OCI-LY1 (cell line): ENCODE results near the gene CRMP1.

Source experiments
- H2AFZ ChIP-seq: fragments of 200-600 bp; sonication (generic), shearing (Covaris generic); 2 replicates; pipeline ENCODE4 v1.6.0; 2014; ENCODE audit warnings: antibody characterized with exemption, mild to moderate bottlenecking, low read length
- H3F3A ChIP-seq: fragments of 200-600 bp; sonication (generic), shearing (Covaris generic); 2 replicates; pipeline ENCODE4 v1.6.0; 2014; ENCODE audit warnings: mild to moderate bottlenecking, antibody characterized with exemption, low read length, moderate library complexity; ENCODE audit not compliant: insufficient read depth
- H3K27ac ChIP-seq: fragments of 200-600 bp; sonication (generic); 2 replicates; pipeline ENCODE4 v1.5.1; 2014; ENCODE audit warnings: low read length, mixed run types, mild to moderate bottlenecking, low read depth; ENCODE audit not compliant: poor library complexity, severe bottlenecking
- H3K27me3 ChIP-seq: fragments of 200-600 bp; sonication (generic); 2 replicates; pipeline ENCODE4 v1.6.0; 2014; ENCODE audit warnings: antibody characterized with exemption, mild to moderate bottlenecking, low read length, moderate library complexity; ENCODE audit not compliant: insufficient read depth
- H3K36me3 ChIP-seq: fragments of 200-600 bp; sonication (generic); 2 replicates; pipeline ENCODE4 v1.6.1; 2014; ENCODE audit warnings: mild to moderate bottlenecking, antibody characterized with exemption, low read length, moderate library complexity, mixed read lengths; ENCODE audit not compliant: insufficient read depth
- H3K4me1 ChIP-seq: fragments of 200-600 bp; sonication (generic); 2 replicates; pipeline ENCODE4 v1.5.1; 2014; ENCODE audit warnings: mild to moderate bottlenecking, low read length, moderate library complexity; ENCODE audit not compliant: insufficient read depth, severe bottlenecking
- H3K4me2 ChIP-seq: fragments of 200-600 bp; sonication (generic), shearing (Covaris generic); 2 replicates; pipeline ENCODE4 v1.6.1; 2014; ENCODE audit warnings: low read length
- H3K4me3 ChIP-seq: fragments of 200-600 bp; sonication (generic); 2 replicates; pipeline ENCODE4 v1.5.1; 2014; ENCODE audit warnings: low read length, low read depth, mild to moderate bottlenecking, mixed read lengths; ENCODE audit not compliant: poor library complexity, severe bottlenecking
- H3K79me2 ChIP-seq: fragments of 200-600 bp; shearing (Covaris generic); 2 replicates; pipeline ENCODE4 v1.6.1; 2016; ENCODE audit warnings: mixed run types, low read length, mixed read lengths; ENCODE audit not compliant: insufficient read depth
- H3K9ac ChIP-seq: fragments of 200-600 bp; sonication (generic), shearing (Covaris generic); 2 replicates; pipeline ENCODE4 v1.6.1; 2014; ENCODE audit warnings: mild to moderate bottlenecking, low read length, mixed read lengths
- H3K9me2 ChIP-seq: fragments of 200-600 bp; sonication (generic), shearing (Covaris generic); 2 replicates; pipeline ENCODE4 v1.6.1; 2014; ENCODE audit warnings: low read depth, mild to moderate bottlenecking, low read length, mixed read lengths
- H3K9me3 ChIP-seq: fragments of 200-600 bp; shearing (Covaris generic); 2 replicates; pipeline ENCODE4 v1.6.1; 2014; ENCODE audit warnings: low read length, mixed read lengths
- H4K20me1 ChIP-seq: fragments of 200-600 bp; sonication (generic), shearing (Covaris generic); 2 replicates; pipeline ENCODE4 v1.6.0; 2016; ENCODE audit warnings: mild to moderate bottlenecking, low read length; ENCODE audit not compliant: insufficient read depth
- EZH2 ChIP-seq: fragments of 200-600 bp; sonication (generic), shearing (Covaris generic); IDR thresholded peaks from 2 replicates; pipeline ENCODE4 v1.8.0; 2017; ENCODE audit warnings: borderline replicate concordance, mixed run types, mild to moderate bottlenecking, antibody characterized with exemption, low read length, moderate library complexity, mixed read lengths
- TF ChIP-seq, protein P1 (sequence below): fragments of 200-600 bp; sonication (generic), shearing (Covaris generic); IDR thresholded peaks from 2 replicates; pipeline ENCODE4 v1.5.1; 2017; ENCODE audit warnings: mild to moderate bottlenecking, antibody characterized with exemption, low read length, moderate library complexity, mixed read lengths

CRMP1 gene

DNA sequence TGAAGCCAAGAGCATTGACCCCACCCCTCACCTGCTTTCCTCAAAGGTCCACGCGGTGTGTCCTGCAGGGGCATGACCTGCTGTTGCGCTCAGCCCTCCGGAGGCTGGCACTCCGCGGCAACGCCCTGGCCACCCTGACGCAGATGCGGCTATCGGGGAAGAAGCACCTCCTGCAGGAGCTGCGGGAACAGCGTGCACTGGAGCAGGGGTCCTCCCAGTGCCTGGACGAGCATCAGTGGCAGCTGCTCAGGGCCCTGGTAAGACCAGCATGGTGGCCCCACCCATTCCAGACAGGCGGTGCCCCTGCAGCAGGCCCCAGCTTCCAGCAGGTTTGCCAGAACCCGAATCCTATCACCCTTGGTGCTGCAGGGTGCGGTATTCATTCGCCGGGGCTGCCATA is 95.9 kb downstream of the CRMP1 start:
- Histone ChIP-seq H4K20me1 (no peaks in the 10 kb centered on the region), H2AFZ (no peak overlapping the region)
- TF ChIP-seq EZH2: no peak
- TF ChIP-seq, protein P1, sequence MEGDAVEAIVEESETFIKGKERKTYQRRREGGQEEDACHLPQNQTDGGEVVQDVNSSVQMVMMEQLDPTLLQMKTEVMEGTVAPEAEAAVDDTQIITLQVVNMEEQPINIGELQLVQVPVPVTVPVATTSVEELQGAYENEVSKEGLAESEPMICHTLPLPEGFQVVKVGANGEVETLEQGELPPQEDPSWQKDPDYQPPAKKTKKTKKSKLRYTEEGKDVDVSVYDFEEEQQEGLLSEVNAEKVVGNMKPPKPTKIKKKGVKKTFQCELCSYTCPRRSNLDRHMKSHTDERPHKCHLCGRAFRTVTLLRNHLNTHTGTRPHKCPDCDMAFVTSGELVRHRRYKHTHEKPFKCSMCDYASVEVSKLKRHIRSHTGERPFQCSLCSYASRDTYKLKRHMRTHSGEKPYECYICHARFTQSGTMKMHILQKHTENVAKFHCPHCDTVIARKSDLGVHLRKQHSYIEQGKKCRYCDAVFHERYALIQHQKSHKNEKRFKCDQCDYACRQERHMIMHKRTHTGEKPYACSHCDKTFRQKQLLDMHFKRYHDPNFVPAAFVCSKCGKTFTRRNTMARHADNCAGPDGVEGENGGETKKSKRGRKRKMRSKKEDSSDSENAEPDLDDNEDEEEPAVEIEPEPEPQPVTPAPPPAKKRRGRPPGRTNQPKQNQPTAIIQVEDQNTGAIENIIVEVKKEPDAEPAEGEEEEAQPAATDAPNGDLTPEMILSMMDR: no peak

DNA sequence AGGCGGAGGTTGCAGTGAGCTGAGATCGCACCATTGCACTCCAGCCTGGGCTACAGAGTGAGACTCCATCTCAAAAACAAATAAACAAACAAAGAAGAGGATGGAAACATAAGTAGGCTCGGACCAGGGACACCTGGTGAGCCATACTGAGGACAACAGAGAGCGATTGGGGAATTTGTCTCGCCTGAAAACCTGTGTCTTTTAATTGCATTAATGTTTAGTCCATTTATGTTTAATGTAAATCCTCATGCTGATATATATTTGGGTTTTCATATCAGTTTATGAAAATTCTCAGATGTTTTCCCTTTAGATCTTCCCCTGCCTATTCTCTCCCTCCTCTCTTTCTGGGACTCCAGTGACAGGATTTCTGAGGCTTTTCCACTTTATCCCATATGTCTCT is 97.3 kb downstream of the CRMP1 start:
- Histone ChIP-seq H3K9me2 (no peaks in the 10 kb centered on the region), H3K9me3 (no peaks in the 10 kb centered on the region), H4K20me1 (no peaks in the 10 kb centered on the region), H2AFZ (no peak overlapping the region), H3K27ac (no peak overlapping the region), H3K79me2 (no peaks in the 10 kb centered on the region), H3K4me2 (no peak overlapping the region), H3K4me3 (no peak overlapping the region), H3K36me3 (no peaks in the 10 kb centered on the region; the same call in 1 of the 2 replicates), H3K27me3 (no peaks in the 10 kb centered on the region), H3K4me1 (no peaks in the 10 kb centered on the region), H3F3A (no peaks in the 10 kb centered on the region), H3K9ac (no peak overlapping the region)
- TF ChIP-seq, protein P1: no peak
- no peak for TF ChIP-seq EZH2

More for the DNA sequence above, 95.9 kb downstream of the CRMP1 start:
- Histone ChIP-seq H3K9me3 (no peaks in the 10 kb centered on the region), H3F3A (no peaks in the 10 kb centered on the region), H3K9ac (no peak overlapping the region), H3K27ac (no peak overlapping the region), H3K79me2 (no peaks in the 10 kb centered on the region), H3K4me3 (no peak overlapping the region), H3K4me2 (no peak overlapping the region), H3K4me1 (no peaks in the 10 kb centered on the region), H3K36me3 (no peaks in the 10 kb centered on the region; the same call in 1 of the 2 replicates), H3K9me2 (no peaks in the 10 kb centered on the region), H3K27me3 (no peaks in the 10 kb centered on the region)

DNA sequence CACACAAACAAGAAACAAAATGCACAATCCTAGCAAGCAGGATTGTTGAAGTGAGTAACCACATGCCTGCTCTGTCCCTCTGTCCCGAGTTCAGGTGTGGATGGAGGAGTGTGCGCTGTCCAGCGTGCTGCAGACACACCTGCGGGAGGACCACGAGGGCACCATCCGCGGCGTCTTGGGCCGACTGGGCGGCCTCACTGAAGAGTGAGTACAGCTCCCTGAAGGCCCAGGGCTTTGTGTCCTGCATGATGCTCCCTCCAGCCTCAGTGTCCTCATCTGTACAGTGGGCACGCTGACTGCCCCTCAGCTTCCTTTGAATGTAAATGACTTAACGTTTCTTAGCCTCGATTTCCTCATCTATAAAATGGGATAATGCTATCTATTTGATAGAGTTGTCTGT is 99.4 kb downstream of the CRMP1 start:
- Histone ChIP-seq H3K4me3 (no peak overlapping the region), H3F3A (no peaks in the 10 kb centered on the region), H3K27ac (no peak overlapping the region), H3K4me2 (no peak overlapping the region), H3K4me1 (no peaks in the 10 kb centered on the region), H3K27me3 (no peaks in the 10 kb centered on the region), H3K9me2 (no peaks in the 10 kb centered on the region), H3K79me2 (no peaks in the 10 kb centered on the region), H4K20me1 (no peaks in the 10 kb centered on the region), H3K9me3 (no peaks in the 10 kb centered on the region), H2AFZ (no peak overlapping the region), H3K36me3 (no peaks in the 10 kb centered on the region; the same call in 1 of the 2 replicates), H3K9ac (no peak overlapping the region)
- TF ChIP-seq EZH2: no peak
- TF ChIP-seq, protein P1: no peak
